HG02981 (cell line): ENCODE measurements around the gene OR4C6.

Experiments used
- ATAC-seq: cut with Tn5 transposase; IDR thresholded peaks from one replicate; pipeline ENCODE4 v1.9.1; 2021; ENCODE audit warnings: mild to moderate bottlenecking, moderate library complexity; ENCODE audit not compliant: unreplicated experiment

The OR4C6 gene

DNA sequence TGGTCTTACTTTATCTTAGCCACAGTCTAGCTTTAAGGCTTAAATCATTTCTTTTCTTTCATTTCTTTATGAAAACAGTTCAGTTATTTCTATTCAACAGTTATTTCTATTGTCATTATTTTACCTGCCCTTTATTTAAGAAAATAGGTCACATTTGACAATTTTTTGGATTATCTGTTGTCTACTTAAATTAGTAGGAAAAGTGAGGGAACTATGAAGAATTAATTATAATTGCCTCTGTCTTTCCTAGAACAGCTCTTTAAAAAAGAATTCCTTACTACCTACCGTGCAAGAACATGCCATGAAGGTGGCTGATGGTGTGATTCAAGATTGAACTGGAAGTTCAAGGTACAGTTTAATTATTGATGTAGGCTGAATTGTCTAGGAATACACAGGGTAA lies at the start of gene OR4C6:
OR4C6 (plus strand) TSS at position 301 of the 400 bp plus-strand sequence. CDS start 2,966 bp downstream, outside the sequence.
- ATAC-seq, result no peak

- no peak for ATAC-seq
Observed at GRCh38 chr11:55624531-55624930, 37.5 kb upstream of the OR4C6 start.

DNA sequence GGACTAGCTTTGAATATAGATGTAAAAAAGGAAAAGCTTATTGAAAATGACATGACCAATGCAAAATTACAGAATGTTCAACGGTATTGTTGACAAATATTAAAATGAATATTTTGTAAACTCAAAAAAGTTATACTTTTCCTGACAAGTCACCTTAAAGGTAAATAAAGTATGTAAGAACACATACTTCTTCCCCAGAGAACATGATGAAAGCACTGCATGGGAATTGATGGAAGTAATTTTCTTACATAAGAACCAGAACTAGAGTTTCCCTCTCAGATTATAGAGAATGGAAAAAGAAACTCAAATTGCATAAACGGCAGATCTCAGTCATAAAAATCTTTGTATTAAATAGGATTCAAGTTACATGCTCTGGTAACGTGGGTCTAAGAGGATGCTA lies 27.2 kb upstream of the OR4C6 start, which contains the start of gene OR4P4:
OR4P4 (plus strand) TSS at position 301 of the 400 bp plus-strand sequence.
- no peak for ATAC-seq

GRCh38 chr11:55648027-55648426 lies 14.0 kb upstream of the OR4C6 start, which contains the start of gene OR4S2:
Gene OR4S2, plus strand, starts transcription at chr11:55648327. Its CDS starts 2,577 bp downstream, at chr11:55650904.
- no peak for ATAC-seq

DNA sequence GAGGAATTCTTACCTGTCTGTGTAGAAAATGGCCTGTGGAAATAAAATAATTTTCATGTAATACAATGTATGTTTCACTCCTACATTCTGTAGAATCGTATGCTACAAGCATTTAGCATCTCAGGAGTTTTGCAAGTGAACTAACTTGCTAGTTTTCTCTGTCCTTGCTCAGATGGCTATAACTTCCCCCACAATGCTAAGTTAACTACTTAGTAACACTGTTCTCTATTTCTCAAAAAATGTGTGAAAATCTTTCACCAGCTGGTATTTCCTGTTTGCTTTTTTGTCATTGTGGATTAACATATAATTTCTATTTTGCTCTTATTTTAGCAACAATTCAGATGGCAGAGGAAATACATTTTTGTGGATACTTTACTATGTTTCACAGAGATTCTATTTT lies 9.4 kb upstream of the OR4C6 start:
- ATAC-seq, result no peak

DNA sequence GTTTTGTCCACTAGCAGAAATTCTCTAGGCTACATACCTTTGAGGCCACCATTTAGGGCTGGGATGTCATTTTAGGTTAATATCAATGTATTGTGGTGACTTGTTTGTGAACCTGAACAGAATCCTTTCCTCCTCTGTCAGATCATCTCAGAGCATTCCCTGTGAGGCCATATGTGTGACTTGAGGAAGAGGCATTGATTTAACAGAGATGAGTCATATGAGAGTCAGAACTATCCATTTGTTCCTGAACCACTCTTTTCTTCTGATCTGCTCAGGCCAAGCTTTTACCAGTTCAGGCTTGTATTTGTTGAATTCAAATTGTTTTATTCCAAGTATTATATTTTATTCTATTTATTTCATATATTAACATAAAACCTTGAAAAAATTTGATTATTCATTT lies 6.9 kb upstream of the OR4C6 start:
- ATAC-seq, result no peak

DNA sequence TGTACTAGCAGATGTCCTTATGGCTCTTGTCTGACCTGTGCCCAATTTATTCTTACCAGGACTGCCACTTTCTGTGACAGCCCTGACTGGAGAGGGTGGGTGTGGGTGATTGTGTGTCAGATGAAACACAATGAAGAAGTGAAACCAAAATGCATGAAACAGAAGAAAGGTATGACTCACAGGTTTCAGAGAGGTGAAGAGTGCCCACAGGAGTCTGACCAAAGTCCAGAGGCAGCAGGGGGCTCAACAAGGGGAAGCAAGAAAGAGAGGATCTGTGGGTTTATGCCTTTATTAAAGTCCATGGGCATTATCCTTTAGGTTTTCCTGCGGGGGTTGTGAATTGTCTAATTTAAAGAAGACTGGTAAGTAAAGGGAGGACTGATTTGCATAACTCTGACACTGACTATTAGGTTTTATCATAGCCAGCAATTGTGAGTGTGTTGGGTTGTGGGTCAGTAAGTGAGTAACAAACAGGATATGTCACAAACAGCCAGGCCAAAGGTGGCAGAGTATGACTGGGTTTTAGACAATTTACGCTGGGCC lies 3.9 kb upstream of the OR4C6 start:
- peak; percentile 97 for ATAC-seq

DNA sequence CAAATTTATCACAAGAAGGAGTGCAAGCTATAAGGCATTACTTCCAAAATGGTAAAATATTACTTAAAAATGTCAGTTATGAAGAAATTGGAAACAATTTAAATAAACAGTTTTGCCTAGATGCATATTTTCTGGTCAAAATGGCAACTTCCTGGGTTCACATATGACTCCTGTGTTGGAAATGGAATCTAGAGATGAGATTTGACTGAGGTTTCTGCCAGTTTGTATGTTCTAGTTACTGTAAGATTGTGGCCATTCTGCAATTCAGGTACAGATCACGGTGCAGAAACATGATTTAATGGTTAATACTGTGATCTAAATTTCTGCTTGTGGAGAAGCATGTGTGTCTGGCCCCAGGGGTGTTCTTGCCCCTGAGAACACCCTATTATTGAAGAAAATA lies 3.4 kb upstream of the OR4C6 start:
- ATAC-seq, result peak; percentile 28

DNA sequence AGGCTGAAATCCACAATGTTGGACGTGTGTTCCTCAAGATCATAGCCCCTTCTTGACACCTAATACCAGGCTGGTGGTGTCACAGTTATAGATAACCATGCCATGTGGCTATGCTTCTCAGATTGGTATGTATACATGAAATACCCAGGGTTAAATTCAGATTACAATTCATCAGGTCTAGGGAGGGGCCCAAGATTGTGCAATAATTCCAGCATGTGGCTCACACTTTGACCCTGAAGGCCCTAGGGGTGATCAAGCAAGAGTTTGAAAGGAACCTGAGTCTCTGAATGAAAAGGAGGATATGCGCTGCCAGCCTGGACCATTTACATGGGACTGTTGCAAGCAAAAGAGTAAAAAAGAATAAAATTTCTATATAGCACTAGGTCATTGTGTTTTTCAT lies 7.4 kb downstream of the OR4C6 start:
- no peak for ATAC-seq

DNA sequence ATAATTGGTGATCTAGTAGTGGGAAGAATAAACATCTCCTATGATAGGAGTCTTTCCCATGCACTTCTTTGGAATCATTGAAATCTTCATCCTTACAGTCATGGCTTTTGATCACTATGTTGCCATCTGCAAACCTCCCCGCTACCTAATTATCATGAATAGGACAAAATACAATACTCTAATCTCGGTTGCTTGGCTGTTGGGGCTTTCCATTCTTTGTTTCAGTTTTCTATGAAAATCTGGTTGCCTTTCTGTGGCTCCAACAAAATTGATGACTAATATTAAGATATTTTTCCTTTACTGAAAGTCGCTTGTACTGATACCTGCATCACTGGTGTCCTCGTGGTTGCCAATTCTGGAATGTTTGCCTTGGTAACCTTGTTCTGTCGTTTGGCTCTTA lies 11.9 kb downstream of the OR4C6 start:
- ATAC-seq, result no peak

DNA sequence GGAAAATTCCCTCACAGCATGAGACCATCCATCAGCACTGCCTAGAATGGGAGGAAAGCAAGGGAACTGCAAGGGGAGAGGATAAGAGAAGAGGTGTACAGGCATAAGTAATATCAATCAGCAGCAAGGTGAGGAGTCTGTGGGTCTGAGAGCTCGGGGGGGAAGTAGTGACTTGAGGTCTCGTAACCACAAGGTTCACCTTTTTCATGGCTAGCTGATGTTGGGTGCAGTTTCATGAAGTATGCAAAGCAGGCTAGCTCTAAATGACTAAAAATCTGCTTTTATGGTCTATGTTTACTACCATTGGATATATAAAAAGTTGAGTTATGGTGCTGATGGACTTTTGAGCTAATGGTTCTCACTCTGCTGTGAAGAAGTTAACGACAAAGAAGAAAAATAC lies 35.8 kb downstream of the OR4C6 start:
- peak; percentile 69 for ATAC-seq

DNA sequence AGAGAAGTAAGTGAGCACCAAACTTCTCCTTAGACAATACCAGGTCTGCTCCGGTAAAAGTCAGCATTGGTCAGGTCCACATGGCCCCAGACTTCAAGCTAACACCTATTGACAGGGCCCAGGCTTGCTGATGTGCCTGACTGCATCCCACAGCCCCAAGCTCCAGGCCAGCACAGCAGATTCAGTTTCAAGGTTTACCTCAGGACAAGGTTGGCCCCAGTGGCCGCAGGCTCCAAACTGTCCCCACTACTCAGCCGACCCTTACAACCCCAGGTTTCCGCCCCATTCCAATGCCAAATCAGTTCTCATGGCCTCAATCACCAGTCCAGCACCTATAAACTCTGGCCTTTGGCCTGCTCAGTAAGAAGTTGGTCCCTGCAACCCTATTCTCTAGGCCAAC lies 39.4 kb downstream of the OR4C6 start:
- no peak for ATAC-seq

DNA sequence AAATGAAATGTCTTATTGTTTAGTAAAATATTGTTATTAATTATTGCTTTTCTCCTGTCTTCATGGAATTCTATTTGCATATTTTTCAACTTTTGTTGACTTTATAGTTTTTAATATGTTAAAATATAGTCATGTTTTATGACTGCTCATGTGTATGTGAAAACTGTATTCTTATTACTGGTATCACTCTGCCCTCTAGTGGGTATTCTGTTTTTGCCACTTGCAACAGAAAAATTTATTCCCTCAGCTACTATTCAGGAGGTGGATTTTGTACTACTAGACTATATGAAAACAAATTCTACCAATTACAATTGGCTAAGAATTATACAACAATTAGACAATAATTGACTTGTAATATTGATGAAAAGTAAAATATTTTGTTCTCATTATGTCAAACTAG lies 45.0 kb downstream of the OR4C6 start:
- no peak for ATAC-seq

DNA sequence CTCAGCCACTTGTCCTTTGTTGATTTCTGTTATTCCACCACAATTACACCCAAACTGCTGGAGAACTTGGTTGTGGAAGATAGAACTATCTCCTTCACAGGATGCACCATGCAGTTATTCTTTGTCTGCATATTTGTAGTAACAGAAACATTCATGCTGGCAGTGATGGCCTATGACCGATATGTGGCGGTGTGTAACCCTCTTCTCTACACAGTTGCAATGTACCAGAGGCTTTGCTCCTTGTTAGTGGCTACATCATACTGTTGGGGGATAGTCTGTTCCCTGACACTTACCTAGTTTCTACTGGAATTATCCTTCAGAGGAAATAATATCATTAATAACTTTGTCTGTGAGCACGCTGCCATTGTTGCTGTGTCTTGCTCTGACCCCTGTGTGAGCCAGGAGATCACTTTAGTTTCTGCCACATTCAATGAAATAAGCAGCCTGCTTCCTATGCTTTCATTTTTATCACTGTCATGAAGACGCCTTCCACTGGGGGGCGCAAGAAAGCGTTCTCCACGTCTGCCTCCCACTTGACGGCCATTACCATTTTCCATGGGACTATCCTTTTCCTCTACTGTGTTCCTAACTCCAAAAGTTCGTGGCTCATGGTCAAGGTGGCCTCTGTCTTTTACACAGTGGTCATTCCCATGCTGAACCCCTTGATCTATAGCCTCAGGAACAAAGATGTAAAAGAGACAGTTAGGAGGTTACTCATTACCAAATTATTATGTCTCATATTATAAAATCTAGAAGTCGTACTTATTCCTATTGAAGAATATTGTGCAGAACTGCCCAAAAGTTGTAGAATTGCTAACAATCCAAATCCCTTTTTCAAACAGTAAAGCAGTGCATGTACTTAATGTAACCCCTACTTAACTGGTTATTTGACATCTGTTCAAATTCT lies 53.2 kb downstream of the OR4C6 start:
- ATAC-seq, result no peak
